CD4-positive, alpha-beta T cell (primary cell): ENCODE data around the gene ZNF23. TPM values are rescaled to one million over a fixed set of nuclear protein-coding genes. Genes with fewer than 3 reads are reported as not detected.
A peak's percentile ranks its signal among the peaks of the same experiment; 100 is the strongest.
"Not testable (repeated sequence)": the region's sequence is repeated elsewhere in the genome, so short reads cannot be mapped to it uniquely, and the experiment has no call there.

Experiments used
- ATAC-seq: fragments of 200-7000 bp; cut with Tn5 transposase; one replicate; pipeline ENCODE4 v1.10.0; 2022; ENCODE audit warnings: mild to moderate bottlenecking; ENCODE audit not compliant: poor library complexity
- CTCF ChIA-PET: fragments of 350-600 bp; sonication (Branson Sonifier 250); formaldehyde crosslinking; loops from one replicate; lab custom pipeline; 2021; ENCODE audit warnings: antibody characterized with exemption, inconsistent platforms; lab: Charles Lee
- POLR2A ChIA-PET: fragments of 350-600 bp; sonication (Branson Sonifier 250); formaldehyde crosslinking; loops from one replicate; lab custom pipeline; 2021; ENCODE audit warnings: antibody characterized with exemption, inconsistent platforms; lab: Charles Lee
- DNase-seq, 14 experiments: peaks; one replicate each; pipeline ENCODE4 v3.0.0-alpha.2; 2013 to 2020; ENCODE audit warnings: mixed read lengths in 2 of 14
- H3K27ac ChIP-seq, 2 donors: one replicate each; pipeline versions ENCODE4 v1.5.1 to v1.7.0; 2013; ENCODE audit warnings: low read length in 2 of 2, low read depth in 1 of 2, mild to moderate bottlenecking in 1 of 2
- H3K27me3 ChIP-seq, 2 experiments: 1 replicate in 1 of 2; 2 replicates in 1 of 2; pipeline versions ENCODE4 v1.6.1 to v1.7.0; 2013; ENCODE audit warnings: low read length in 2 of 2, control low read depth in 1 of 2, mild to moderate bottlenecking in 1 of 2, moderate library complexity in 1 of 2; ENCODE audit not compliant: insufficient read depth in 2 of 2, control insufficient read depth in 1 of 2
- H3K36me3 ChIP-seq: one replicate; pipeline ENCODE4 v1.6.1; 2013; ENCODE audit warnings: low read length, control low read depth; ENCODE audit not compliant: insufficient read depth
- H3K4me1 ChIP-seq: one replicate; pipeline ENCODE4 v1.6.1; 2013; ENCODE audit warnings: low read length, control low read depth; ENCODE audit not compliant: insufficient read depth
- H3K4me3 ChIP-seq: one replicate; pipeline ENCODE4 v1.5.1; 2013; ENCODE audit warnings: mild to moderate bottlenecking, low read length, moderate library complexity
- H3K9me3 ChIP-seq, 2 experiments: 1 replicate in 1 of 2; 2 replicates in 1 of 2; pipeline versions ENCODE4 v1.6.1 to v1.7.0; 2013; ENCODE audit warnings: low read length in 2 of 2, mild to moderate bottlenecking in 2 of 2, control low read depth in 1 of 2, moderate library complexity in 1 of 2; ENCODE audit not compliant: control insufficient read depth in 1 of 2, insufficient read depth in 1 of 2
- H3K27ac Mint-ChIP-seq: one replicate; pipeline ENCODE4 v1.8.0; 2020; ENCODE audit warnings: mixed read lengths
- H3K27me3 Mint-ChIP-seq: one replicate; pipeline ENCODE4 v1.8.0; 2021; ENCODE audit warnings: mixed read lengths
- H3K36me3 Mint-ChIP-seq: one replicate; pipeline ENCODE4 v1.8.0; 2021; ENCODE audit warnings: low read depth, mixed read lengths
- H3K4me1 Mint-ChIP-seq: one replicate; pipeline ENCODE4 v1.8.0; 2021; ENCODE audit warnings: low read depth, mixed read lengths
- H3K4me3 Mint-ChIP-seq: one replicate; pipeline ENCODE4 v1.8.0; 2020; ENCODE audit warnings: mild to moderate bottlenecking, mixed read lengths
- H3K9me3 Mint-ChIP-seq: one replicate; pipeline ENCODE4 v1.8.0; 2020; ENCODE audit warnings: mixed read lengths
- intact Hi-C, 2 experiments: fragments of 100-400 bp; cut with DNase I in 1 of 2; cut with micrococcal nuclease in 1 of 2; formaldehyde crosslinking; loops; one replicate each; pipeline versions ENCODE4 v1.15.1 to v1.9.0; 2023 to 2025; cut with DNase I, micrococcal nuclease
- polyA plus RNA-seq, 2 donors: library from polyadenylated mRNA; unstranded; fragments of 120-200 nt; gene quantifications; one replicate each; pipeline ENCODE4 v1.2.1, GENCODE V29; 2013
- total RNA-seq, 174 experiments: library from RNA in 2 of 174; stranded (reverse) in 2 of 174; gene quantifications; one replicate each; pipeline ENCODE4 v1.2.3 and lab custom pipeline; 2021 to 2026
- TF ChIP-seq, protein P1 (sequence below): fragments of 200-600 bp; IDR thresholded peaks from one replicate; pipeline ENCODE4 v1.8.0; 2022; ENCODE audit warnings: antibody characterized with exemption, mild to moderate bottlenecking

ZNF23 gene
- total RNA-seq (1 to 10 TPM; 7.0 to 8.4 TPM), total RNA-seq (lab: John Stamatoyannopoulos, UW) (1.4 to 7.8 (median 3.5) reads per million in 172 experiments)
- 10.6 TPM for polyA plus RNA-seq (2013, experiment 1 of 2)
- 12.8 TPM for polyA plus RNA-seq (2013, experiment 2 of 2)

GRCh38 chr16:71461686-71462648, at the start of gene ZNF23:
TSS of gene ZNF23 (minus strand) at chr16:71462247. CDS start at chr16:71456796, 5,451 bp downstream.
- TF ChIP-seq, protein P1, sequence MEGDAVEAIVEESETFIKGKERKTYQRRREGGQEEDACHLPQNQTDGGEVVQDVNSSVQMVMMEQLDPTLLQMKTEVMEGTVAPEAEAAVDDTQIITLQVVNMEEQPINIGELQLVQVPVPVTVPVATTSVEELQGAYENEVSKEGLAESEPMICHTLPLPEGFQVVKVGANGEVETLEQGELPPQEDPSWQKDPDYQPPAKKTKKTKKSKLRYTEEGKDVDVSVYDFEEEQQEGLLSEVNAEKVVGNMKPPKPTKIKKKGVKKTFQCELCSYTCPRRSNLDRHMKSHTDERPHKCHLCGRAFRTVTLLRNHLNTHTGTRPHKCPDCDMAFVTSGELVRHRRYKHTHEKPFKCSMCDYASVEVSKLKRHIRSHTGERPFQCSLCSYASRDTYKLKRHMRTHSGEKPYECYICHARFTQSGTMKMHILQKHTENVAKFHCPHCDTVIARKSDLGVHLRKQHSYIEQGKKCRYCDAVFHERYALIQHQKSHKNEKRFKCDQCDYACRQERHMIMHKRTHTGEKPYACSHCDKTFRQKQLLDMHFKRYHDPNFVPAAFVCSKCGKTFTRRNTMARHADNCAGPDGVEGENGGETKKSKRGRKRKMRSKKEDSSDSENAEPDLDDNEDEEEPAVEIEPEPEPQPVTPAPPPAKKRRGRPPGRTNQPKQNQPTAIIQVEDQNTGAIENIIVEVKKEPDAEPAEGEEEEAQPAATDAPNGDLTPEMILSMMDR = peak; percentile 54
- Mint-ChIP-seq H3K4me1 (peaks cover 34% of the 10 kb centered on the region), H3K4me3 (peak within 1 kb of the TSS; percentile 94)

DNA sequence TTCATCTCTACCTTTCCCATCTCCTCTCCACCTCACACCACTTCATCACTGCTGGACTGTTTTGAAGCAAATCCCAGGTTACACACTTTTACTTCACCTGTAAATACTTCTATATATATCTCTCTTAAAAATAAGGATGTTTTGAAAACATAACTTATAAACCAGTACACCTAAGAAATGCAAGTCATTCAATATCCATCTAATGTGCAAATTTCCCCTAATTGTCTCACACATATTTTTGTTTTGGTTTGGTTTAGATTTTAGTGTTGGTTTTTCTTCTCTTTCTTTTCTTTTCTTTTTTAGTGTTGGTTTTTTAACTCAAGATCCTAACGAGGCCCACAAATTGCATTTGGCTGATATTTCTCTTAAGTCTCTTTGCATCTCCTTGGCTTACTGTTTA, 45.0 kb upstream of the ZNF23 start:
- no peaks in the 10 kb centered on the region for H3K4me1 Mint-ChIP-seq
- TF ChIP-seq, protein P1 = no peak
- no peaks in the 10 kb centered on the region for H3K36me3 ChIP-seq
- H3K27ac ChIP-seq = no peak overlapping the region
- no peak overlapping the region for H3K27ac Mint-ChIP-seq
- no peaks in the 10 kb centered on the region for H3K9me3 ChIP-seq
- no peak overlapping the region for H3K4me3 Mint-ChIP-seq
- ChIA-PET POLR2A (no interaction called here), CTCF (no interaction called here)
- peaks cover 0 to 4% of the 10 kb centered on the region in 2 experiments for H3K27me3 ChIP-seq
- intact Hi-C loops = no loop called here
- H3K9me3 Mint-ChIP-seq = no peaks in the 10 kb centered on the region
- H3K4me3 ChIP-seq = no peak overlapping the region
- DNase-seq (no peak), ATAC-seq (no peak)
- H3K36me3 Mint-ChIP-seq = no peaks in the 10 kb centered on the region
- peaks cover 11% of the 10 kb centered on the region for H3K27me3 Mint-ChIP-seq
- H3K4me1 ChIP-seq = no peaks in the 10 kb centered on the region

More at GRCh38 chr16:71461686-71462648, at the start of gene ZNF23:
- peak within 1 kb of the TSS; percentile 96 for H3K4me3 ChIP-seq
- peak within 1 kb of the TSS; percentile 68 to 79 for H3K27ac ChIP-seq
- H3K27ac Mint-ChIP-seq = peak within 1 kb of the TSS; percentile 85
- ChIA-PET POLR2A (interaction anchor here (0.6 to 2.1 kb wide), 4 partner anchors 22 to 437 kb away, joined by 4 to 37 read pairs (median 7); no protein-coding TSS in a partner anchor), CTCF (interaction anchor here (0.8 to 1.0 kb wide), 2 partner anchors 22 to 103 kb away, joined by 3 to 5 read pairs; no protein-coding TSS in a partner anchor)
- H3K27me3 Mint-ChIP-seq = no peaks in the 10 kb centered on the region
- DNase-seq = peak; percentile 53 to 87 (median 72)
- intact Hi-C loops = loop anchor here (1.0 to 10.0 kb wide), 7 partner anchors 22 to 937 kb away; partner anchors contain the start of genes CMTR2 (in 1 of the 2), COG4 (in 1 of the 2), DHODH (in 1 of the 2) and DHX38 (in 1 of the 2)
- no peaks in the 10 kb centered on the region for H3K9me3 Mint-ChIP-seq
- H3K27me3 ChIP-seq = no peaks in the 10 kb centered on the region
- peak; percentile 95 for ATAC-seq
- H3K36me3 Mint-ChIP-seq = peaks cover 16% of the 10 kb centered on the region
- H3K36me3 ChIP-seq = no peaks in the 10 kb centered on the region
- peaks cover 11% of the 10 kb centered on the region for H3K4me1 ChIP-seq
- H3K9me3 ChIP-seq = no peaks in the 10 kb centered on the region

- TF ChIP-seq, protein P1 = no peak
- peaks cover 17% of the 10 kb centered on the region for H3K27me3 Mint-ChIP-seq
- Histone ChIP-seq H3K4me1 (no peaks in the 10 kb centered on the region), H3K36me3 (no peaks in the 10 kb centered on the region), H3K9me3 (no peaks in the 10 kb centered on the region), H3K27me3 (no peaks in the 10 kb centered on the region), H3K4me3 (no peak overlapping the region), H3K27ac (no peak overlapping the region)
- no peak for DNase-seq
- no peak for ATAC-seq
- ChIA-PET POLR2A (no interaction called here), CTCF (no interaction called here)
- no peak overlapping the region for H3K27ac Mint-ChIP-seq
- no peak overlapping the region for H3K4me3 Mint-ChIP-seq
- intact Hi-C loops = no loop called here
- no peaks in the 10 kb centered on the region for H3K4me1 Mint-ChIP-seq
- H3K9me3 Mint-ChIP-seq = no peaks in the 10 kb centered on the region
- no peaks in the 10 kb centered on the region for H3K36me3 Mint-ChIP-seq
These were observed 42.9 kb upstream of the ZNF23 start for GRCh38 chr16:71504901-71505300.

DNA sequence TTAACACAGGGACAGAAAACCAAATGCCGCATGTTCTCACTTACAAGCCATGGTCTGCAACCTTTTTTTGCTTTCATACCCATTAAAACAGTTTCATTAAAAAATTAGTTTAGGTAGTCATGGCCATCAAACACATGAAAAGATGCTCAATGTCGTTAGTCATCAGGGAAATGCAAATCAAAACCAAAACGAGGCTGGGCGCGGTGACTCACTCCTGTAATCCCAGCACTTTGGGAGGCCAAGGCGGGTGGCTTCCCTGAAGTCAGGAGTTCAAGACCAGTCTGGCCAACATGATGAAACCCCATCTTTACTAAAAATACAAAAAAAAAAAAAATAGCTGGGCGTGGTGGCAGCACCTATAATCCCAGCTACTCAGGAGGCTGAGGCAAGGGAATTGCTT, 42.0 kb upstream of the ZNF23 start:
- ATAC-seq, POLR2A ChIA-PET, DNase-seq, H3K4me3 ChIP-seq, H3K4me3 Mint-ChIP-seq, H3K27ac ChIP-seq, intact Hi-C loops, H3K9me3 ChIP-seq, H3K9me3 Mint-ChIP-seq, H3K4me1 ChIP-seq, H3K27ac Mint-ChIP-seq, CTCF ChIA-PET, H3K27me3 ChIP-seq, H3K4me1 Mint-ChIP-seq, H3K36me3 ChIP-seq, H3K36me3 Mint-ChIP-seq: not testable (repeated sequence)
- H3K27me3 Mint-ChIP-seq = peaks cover 16% of the 10 kb centered on the region
